Measurements from ENCODE around the gene DOCK1.

DNA sequence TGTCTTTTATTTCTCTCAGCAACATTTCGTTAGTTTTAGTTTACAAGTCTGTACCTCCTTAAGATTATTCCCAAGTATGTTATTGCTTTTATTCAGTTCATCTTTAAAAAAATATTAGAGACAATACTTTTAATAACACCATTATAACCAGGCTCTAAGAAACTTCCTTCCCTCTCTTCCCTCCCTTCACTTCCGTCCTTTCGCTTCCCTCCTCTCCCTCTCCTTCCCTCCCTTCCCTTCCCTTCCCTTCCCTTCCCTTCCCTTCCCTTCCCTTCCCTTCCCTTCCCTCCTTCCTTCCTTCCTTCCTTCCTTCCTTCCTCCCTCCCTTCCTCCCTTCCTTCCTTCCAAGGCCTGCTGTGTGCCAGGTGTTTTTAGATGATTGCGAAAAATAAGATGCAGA, 58.1 kb downstream of the DOCK1 start:
- TF ChIP-seq EP300 (IDR thresholded peaks at IDR 0.05; ENCODE audit: borderline replicate concordance in 1 of 2, low read depth in 1 of 2, low read length in 1 of 2): no peak
- TF ChIP-seq, protein P1, sequence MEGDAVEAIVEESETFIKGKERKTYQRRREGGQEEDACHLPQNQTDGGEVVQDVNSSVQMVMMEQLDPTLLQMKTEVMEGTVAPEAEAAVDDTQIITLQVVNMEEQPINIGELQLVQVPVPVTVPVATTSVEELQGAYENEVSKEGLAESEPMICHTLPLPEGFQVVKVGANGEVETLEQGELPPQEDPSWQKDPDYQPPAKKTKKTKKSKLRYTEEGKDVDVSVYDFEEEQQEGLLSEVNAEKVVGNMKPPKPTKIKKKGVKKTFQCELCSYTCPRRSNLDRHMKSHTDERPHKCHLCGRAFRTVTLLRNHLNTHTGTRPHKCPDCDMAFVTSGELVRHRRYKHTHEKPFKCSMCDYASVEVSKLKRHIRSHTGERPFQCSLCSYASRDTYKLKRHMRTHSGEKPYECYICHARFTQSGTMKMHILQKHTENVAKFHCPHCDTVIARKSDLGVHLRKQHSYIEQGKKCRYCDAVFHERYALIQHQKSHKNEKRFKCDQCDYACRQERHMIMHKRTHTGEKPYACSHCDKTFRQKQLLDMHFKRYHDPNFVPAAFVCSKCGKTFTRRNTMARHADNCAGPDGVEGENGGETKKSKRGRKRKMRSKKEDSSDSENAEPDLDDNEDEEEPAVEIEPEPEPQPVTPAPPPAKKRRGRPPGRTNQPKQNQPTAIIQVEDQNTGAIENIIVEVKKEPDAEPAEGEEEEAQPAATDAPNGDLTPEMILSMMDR (IDR thresholded peaks at IDR 0.05): no peak
- TF ChIP-seq YY1 (IDR thresholded peaks at IDR 0.05; ENCODE audit: low read depth): no peak
- no peak for TF ChIP-seq ELF1 (IDR thresholded peaks at IDR 0.05)
- no peak for TF ChIP-seq RXRA (IDR thresholded peaks at IDR 0.05; ENCODE audit: borderline replicate concordance, low read depth)
- TF ChIP-seq SMC3 (IDR thresholded peaks at IDR 0.05; ENCODE audit: low read depth, low read length): no peak

Measured in SK-N-SH (cell line).